OCI-LY1 (cell line): Measurements from ENCODE around the gene ADAM8.

Experiments
- EZH2 ChIP-seq: fragments of 200-600 bp; sonication (generic), shearing (Covaris generic); IDR thresholded peaks from 2 replicates; pipeline ENCODE4 v1.8.0; 2017; ENCODE audit warnings: borderline replicate concordance, mixed run types, mild to moderate bottlenecking, antibody characterized with exemption, low read length, moderate library complexity, mixed read lengths
- TF ChIP-seq, protein P1 (sequence below): fragments of 200-600 bp; sonication (generic), shearing (Covaris generic); IDR thresholded peaks from 2 replicates; pipeline ENCODE4 v1.5.1; 2017; ENCODE audit warnings: mild to moderate bottlenecking, antibody characterized with exemption, low read length, moderate library complexity, mixed read lengths

DNA sequence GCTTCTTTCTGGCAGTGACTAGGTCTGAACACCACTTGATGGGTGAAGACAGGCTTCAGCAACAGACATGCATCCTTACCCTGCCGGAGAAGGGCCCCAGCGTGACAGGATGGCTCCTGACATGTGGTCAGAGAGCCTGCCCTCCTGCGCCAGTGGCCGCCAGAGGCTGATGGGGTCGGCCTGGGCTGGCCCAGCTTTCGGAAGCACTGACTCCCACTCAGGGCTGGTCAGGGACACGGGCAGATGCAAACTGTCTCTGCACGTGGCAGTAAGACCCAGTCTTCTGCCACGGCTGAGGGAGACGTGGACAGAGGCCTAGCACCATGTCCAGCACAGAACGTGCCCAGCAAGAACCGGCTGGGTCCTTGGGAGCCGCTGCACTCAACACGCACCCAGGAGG is 21.8 kb upstream of the ADAM8 start:
- TF ChIP-seq, protein P1, sequence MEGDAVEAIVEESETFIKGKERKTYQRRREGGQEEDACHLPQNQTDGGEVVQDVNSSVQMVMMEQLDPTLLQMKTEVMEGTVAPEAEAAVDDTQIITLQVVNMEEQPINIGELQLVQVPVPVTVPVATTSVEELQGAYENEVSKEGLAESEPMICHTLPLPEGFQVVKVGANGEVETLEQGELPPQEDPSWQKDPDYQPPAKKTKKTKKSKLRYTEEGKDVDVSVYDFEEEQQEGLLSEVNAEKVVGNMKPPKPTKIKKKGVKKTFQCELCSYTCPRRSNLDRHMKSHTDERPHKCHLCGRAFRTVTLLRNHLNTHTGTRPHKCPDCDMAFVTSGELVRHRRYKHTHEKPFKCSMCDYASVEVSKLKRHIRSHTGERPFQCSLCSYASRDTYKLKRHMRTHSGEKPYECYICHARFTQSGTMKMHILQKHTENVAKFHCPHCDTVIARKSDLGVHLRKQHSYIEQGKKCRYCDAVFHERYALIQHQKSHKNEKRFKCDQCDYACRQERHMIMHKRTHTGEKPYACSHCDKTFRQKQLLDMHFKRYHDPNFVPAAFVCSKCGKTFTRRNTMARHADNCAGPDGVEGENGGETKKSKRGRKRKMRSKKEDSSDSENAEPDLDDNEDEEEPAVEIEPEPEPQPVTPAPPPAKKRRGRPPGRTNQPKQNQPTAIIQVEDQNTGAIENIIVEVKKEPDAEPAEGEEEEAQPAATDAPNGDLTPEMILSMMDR = no peak
- no peak for TF ChIP-seq EZH2
